GM12891 (cell line): ENCODE results near the gene NTSR2.

ENCODE experiments used
- PAX5 ChIP-seq: IDR thresholded peaks from 2 replicates; pipeline ENCODE4 v1.6.1; 2011; ENCODE audit warnings: low read length, moderate library complexity, mild to moderate bottlenecking; ENCODE audit not compliant: insufficient read depth, severe bottlenecking
- POLR2A ChIP-seq: IDR thresholded peaks from 2 replicates; pipeline ENCODE4 v1.6.1; 2011; ENCODE audit warnings: low read depth, low read length, control low read depth
- POLR2AphosphoS5 ChIP-seq: IDR thresholded peaks from 2 replicates; pipeline ENCODE4 v1.6.1; 2011; ENCODE audit warnings: low read depth, low read length, control low read depth
- TAF1 ChIP-seq: IDR thresholded peaks from 2 replicates; pipeline ENCODE4 v1.6.1; 2011; ENCODE audit warnings: low read depth, low read length, control low read depth

DNA sequence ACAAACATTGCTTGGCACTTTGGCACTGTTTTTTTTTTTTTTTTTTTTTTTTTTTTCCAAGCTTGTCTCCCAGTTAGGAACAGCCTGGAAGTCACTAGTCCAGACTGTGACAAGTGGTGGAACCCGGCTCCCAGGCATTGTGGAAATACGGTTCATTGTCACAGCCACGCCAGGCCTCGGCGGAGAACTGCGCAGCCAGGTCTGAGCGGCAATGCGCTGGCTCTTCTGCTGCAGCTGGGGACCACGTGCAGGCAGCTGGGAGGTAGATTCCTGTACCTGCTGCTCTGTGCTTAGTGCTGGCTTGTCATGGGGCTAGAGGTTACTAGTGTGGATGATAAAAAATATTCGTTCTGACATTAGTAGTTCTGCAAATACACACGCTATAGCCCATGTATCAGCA lies 5.0 kb downstream of the NTSR2 start:
- TF ChIP-seq TAF1 (no peak), POLR2A (no peak), POLR2AphosphoS5 (no peak), PAX5 (no peak)
